Measurements from ENCODE around the gene TSPAN17. TPM values are rescaled to one million over a fixed set of nuclear protein-coding genes. Genes with fewer than 3 reads are reported as not detected.

TSPAN17 gene
- total and polyA plus RNA-seq, 2 experiments from 2014 or later = 30.2 to 32.3 TPM

DNA sequence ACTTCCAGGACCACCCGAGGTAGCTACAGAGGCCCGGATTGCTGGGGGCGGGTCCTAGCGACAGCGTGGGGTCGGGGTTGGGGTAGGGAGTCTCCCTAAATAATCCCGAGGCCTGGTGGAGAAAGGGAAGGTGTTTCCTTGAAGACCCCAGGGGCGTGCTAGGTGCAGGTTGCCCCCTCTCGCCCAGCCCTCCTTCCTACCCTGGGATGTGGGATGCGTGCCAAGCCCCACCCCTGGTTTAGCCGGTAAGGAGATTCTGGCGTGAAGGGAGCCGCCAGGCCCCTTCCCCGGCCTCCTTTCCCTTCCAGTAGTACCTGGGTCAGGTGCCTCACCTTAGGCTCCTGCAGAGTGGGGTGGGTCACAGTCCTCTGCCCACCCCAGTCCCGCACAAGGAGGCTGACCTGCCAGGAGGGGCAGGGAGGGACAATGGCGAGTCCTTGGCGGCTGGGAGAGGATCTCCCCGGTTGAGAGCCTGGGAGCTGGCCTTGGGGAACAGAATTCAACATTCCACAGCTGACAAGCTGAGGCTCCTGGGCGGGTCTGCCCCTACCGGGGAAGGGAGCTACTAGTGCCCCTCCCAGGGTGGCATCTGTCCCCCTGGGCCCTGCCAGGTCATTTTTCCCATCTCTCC lies 674 bp downstream of the TSPAN17 start:
- H3K4me3 ChIP-seq = peak overlapping the region; percentile 57
- no peaks in the 10 kb centered on the region for H3K9me3 ChIP-seq (ENCODE audit: low read depth)
- peaks cover 1% of the 10 kb centered on the region for H3K36me3 ChIP-seq
- TF ChIP-seq, protein P1, sequence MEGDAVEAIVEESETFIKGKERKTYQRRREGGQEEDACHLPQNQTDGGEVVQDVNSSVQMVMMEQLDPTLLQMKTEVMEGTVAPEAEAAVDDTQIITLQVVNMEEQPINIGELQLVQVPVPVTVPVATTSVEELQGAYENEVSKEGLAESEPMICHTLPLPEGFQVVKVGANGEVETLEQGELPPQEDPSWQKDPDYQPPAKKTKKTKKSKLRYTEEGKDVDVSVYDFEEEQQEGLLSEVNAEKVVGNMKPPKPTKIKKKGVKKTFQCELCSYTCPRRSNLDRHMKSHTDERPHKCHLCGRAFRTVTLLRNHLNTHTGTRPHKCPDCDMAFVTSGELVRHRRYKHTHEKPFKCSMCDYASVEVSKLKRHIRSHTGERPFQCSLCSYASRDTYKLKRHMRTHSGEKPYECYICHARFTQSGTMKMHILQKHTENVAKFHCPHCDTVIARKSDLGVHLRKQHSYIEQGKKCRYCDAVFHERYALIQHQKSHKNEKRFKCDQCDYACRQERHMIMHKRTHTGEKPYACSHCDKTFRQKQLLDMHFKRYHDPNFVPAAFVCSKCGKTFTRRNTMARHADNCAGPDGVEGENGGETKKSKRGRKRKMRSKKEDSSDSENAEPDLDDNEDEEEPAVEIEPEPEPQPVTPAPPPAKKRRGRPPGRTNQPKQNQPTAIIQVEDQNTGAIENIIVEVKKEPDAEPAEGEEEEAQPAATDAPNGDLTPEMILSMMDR (IDR thresholded peaks at IDR 0.05; ENCODE audit: low read depth, low read length) = no peak
- H3K4me1 ChIP-seq (ENCODE audit: low read depth) = no peaks in the 10 kb centered on the region
- peak; percentile 36 to 54 for DNase-seq (ENCODE audit: low read depth in 1 of 2, low spot score in 1 of 2)
- H3K27me3 ChIP-seq = no peaks in the 10 kb centered on the region
- H3K27ac ChIP-seq = no peak overlapping the region

DNA sequence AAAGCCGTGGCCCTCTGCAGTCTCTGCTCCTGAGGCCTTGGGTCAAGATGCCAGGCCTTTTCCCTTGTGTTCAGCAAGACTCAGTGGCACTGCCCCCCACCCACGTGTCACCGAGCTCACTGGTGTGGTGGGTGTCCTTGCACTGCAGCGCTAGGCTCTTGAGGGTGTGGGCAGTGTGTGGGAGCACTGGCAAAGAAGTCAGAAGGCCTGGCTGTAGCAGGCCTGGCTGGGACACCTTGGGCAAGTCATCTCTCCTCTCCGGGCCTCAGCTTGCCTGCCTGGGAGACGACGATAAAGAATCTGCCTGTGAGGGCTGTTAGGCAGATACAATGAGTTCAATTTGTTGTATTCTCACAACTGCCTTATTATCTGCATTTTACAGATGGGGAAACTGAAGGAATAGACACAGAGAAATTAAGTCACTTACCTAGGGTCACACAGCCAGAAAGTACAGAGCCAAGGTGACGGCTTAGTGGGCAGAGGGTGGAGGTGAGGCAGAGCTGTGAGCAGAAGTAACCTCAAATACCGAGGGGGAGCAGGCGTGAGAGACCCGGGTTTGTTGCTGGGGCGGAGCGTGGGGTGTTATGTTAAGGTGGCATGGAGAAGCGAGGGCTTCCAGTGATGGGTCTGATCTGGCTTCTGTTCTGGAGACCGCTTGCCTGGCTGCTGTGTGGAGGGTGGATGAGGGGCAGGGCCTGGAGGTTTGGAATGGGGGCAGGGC lies 1.4 kb downstream of the TSPAN17 start:
- H3K36me3 ChIP-seq = peaks cover 6% of the 10 kb centered on the region
- no peak for DNase-seq (ENCODE audit: low read depth in 1 of 2, low spot score in 1 of 2)
- no peaks in the 10 kb centered on the region for H3K9me3 ChIP-seq (ENCODE audit: low read depth)
- H3K4me1 ChIP-seq (ENCODE audit: low read depth) = no peaks in the 10 kb centered on the region
- TF ChIP-seq, protein P1 (IDR thresholded peaks at IDR 0.05; ENCODE audit: low read depth, low read length) = no peak
- H3K27ac ChIP-seq = no peak overlapping the region
- no peaks in the 10 kb centered on the region for H3K27me3 ChIP-seq
- H3K4me3 ChIP-seq = peak overlapping the region; percentile 57

DNA sequence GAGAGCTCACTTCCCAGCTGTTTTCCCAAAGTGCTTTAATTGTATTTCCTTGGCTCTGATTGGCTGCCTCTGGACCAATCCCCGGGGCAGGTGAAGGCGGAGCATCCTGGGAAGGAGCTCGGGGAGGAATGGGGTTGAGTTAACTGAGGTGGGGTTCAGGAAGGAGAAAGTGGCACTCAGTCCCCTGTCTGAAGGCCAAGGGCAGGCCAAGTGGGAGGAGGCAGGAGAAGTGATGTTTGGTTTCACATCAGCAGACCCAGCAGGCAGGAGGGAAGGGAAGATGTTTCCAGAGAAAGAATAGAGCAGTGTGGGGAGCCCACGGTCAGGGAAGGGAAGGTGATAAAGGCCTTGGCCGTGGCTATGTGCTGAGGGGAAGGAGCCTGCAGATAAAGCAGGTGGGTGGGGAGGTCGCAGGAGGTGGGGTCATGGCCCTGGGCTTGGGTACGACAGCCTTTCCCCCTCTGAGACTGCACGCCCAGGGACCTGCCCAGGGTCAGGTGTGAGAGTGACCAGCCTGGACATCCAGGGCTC lies 3.1 kb downstream of the TSPAN17 start:
- Histone ChIP-seq H3K27ac (no peak overlapping the region), H3K4me3 (no peak overlapping the region), H3K4me1 (ENCODE audit: low read depth) (no peaks in the 10 kb centered on the region), H3K27me3 (no peaks in the 10 kb centered on the region), H3K36me3 (peaks cover 7% of the 10 kb centered on the region), H3K9me3 (ENCODE audit: low read depth) (no peaks in the 10 kb centered on the region)
- TF ChIP-seq, protein P1 (IDR thresholded peaks at IDR 0.05; ENCODE audit: low read depth, low read length) = no peak
- no peak for DNase-seq (ENCODE audit: low read depth in 1 of 2, low spot score in 1 of 2)

DNA sequence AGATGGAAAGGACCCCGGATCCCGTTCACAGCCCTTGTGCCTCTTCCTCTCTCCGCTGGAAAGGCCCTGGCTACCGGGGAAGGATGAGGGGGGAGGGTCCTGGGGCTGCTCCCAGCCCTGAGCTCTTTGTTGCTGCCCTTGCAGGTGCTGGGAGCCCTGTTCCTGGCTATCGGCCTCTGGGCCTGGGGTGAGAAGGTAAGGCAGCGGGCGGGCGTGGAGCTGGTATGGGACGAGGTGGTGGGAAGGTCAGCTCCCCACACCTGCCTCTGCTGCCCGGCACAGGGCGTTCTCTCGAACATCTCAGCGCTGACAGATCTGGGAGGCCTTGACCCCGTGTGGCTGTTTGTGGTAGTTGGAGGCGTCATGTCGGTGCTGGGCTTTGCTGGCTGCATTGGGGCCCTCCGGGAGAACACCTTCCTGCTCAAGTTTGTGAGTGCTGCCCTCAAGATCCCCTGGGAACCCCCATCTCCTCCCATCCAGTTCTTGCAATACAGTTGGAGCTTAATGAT lies 4.2 kb downstream of the TSPAN17 start:
- H3K4me1 ChIP-seq (ENCODE audit: low read depth) = no peaks in the 10 kb centered on the region
- TF ChIP-seq, protein P1 (IDR thresholded peaks at IDR 0.05; ENCODE audit: low read depth, low read length) = no peak

DNA sequence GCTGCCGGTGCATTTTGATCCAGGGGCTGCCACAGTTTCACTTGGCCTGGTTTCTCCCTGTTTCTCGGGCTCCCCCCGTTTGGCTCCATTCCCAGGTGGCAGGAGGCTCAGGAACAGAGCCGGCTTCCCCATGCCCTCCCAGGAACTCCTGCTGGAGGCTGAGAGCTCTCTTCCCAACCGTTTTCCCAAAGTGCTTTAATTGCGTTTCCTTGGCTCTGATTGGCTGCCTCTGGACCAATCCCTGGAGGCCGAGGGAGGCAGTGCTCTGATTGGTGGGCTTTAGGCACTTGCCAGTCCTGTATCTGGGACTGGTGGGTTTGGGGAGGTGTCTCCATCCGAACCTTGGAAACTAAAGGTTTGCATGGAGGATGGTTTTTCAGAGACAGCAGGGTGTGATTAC lies 4.9 kb downstream of the TSPAN17 start:
- Histone ChIP-seq H3K27ac (no peak overlapping the region), H3K4me1 (ENCODE audit: low read depth) (no peaks in the 10 kb centered on the region), H3K9me3 (ENCODE audit: low read depth) (no peaks in the 10 kb centered on the region), H3K27me3 (no peaks in the 10 kb centered on the region), H3K4me3 (no peak overlapping the region), H3K36me3 (peaks cover 7% of the 10 kb centered on the region)
- TF ChIP-seq, protein P1 (IDR thresholded peaks at IDR 0.05; ENCODE audit: low read depth, low read length) = no peak
- DNase-seq (ENCODE audit: low read depth in 1 of 2, low spot score in 1 of 2) = no peak

More for the DNA sequence above, 4.2 kb downstream of the TSPAN17 start:
- Histone ChIP-seq H3K27me3 (no peaks in the 10 kb centered on the region), H3K36me3 (peaks cover 7% of the 10 kb centered on the region), H3K4me3 (no peak overlapping the region), H3K27ac (no peak overlapping the region), H3K9me3 (ENCODE audit: low read depth) (no peaks in the 10 kb centered on the region)
- DNase-seq (ENCODE audit: low read depth in 1 of 2, low spot score in 1 of 2) = no peak

Data from cardiac muscle cell (in vitro differentiated cells and primary cell).